Lung (tissue), 12 donors: ENCODE results near the gene LRRC56. TPM values are rescaled to one million over a fixed set of nuclear protein-coding genes. Genes with fewer than 3 reads are reported as not detected.

Experiments
- ATAC-seq: fragments of 200-7000 bp; cut with Tn5 transposase; one replicate; pipeline ENCODE4 v1.9.1; 2020; ENCODE audit warnings: moderate number of reproducible peaks; ENCODE audit not compliant: insufficient read depth, low FRiP score
- DNase-seq, 3 donors: peaks; one replicate each; pipeline ENCODE4 v3.0.0-alpha.2; 2013 to 2017
- H3K27ac ChIP-seq, 2 donors: one replicate each; pipeline ENCODE4 v1.5.1; 2013; ENCODE audit warnings: mild to moderate bottlenecking in 2 of 2, moderate library complexity in 2 of 2, control low read depth in 1 of 2, inconsistent platforms in 1 of 2, low read depth in 1 of 2, low read length in 1 of 2
- H3K27me3 ChIP-seq, 3 donors: one replicate each; pipeline ENCODE4 v1.5.1; 2013; ENCODE audit warnings: low read length in 2 of 3; ENCODE audit not compliant: control insufficient read depth in 3 of 3, insufficient read depth in 3 of 3
- H3K36me3 ChIP-seq, 4 donors: one replicate each; pipeline ENCODE4 v1.5.1; 2013; ENCODE audit warnings: low read length in 4 of 4, mild to moderate bottlenecking in 1 of 4, moderate library complexity in 1 of 4; ENCODE audit not compliant: control insufficient read depth in 4 of 4, insufficient read depth in 4 of 4
- H3K4me1 ChIP-seq, 5 donors: one replicate each; pipeline ENCODE4 v1.5.1; 2013; ENCODE audit warnings: low read length in 5 of 5, mild to moderate bottlenecking in 2 of 5, moderate library complexity in 1 of 5; ENCODE audit not compliant: control insufficient read depth in 5 of 5, insufficient read depth in 5 of 5
- H3K4me3 ChIP-seq: one replicate; pipeline ENCODE4 v1.5.1; 2013; ENCODE audit warnings: mild to moderate bottlenecking, control low read depth, moderate library complexity
- H3K9ac ChIP-seq, 2 donors: one replicate each; pipeline ENCODE4 v1.5.1; 2013; ENCODE audit warnings: low read length in 2 of 2, control low read depth in 1 of 2; ENCODE audit not compliant: insufficient read depth in 1 of 2
- H3K9me3 ChIP-seq, 4 donors: one replicate each; pipeline ENCODE4 v1.5.1; 2013; ENCODE audit warnings: low read length in 3 of 4, mild to moderate bottlenecking in 1 of 4, moderate library complexity in 1 of 4; ENCODE audit not compliant: control insufficient read depth in 4 of 4, insufficient read depth in 3 of 4
- WGBS, 2 donors: extraction: QIAGEN DNeasy Blood & Tissue Kit; methylation state at CpG; one replicate each; pipeline ENCODE4 v1.1.7; 2013; 5-methylcytosine and 5-hydroxymethylcytosine counted together
- polyA plus RNA-seq, 2 donors: library from polyadenylated mRNA; stranded (reverse); fragments of 200-250 nt; gene quantifications; one replicate each; pipeline ENCODE4 v1.2.1, GENCODE V29; 2013
- total RNA-seq, 2 donors: library from RNA; depleted of rRNA in 1 of 2; stranded (reverse); fragments of >200 nt in 1 of 2; gene quantifications; one replicate each; pipeline ENCODE4 v1.2.1, GENCODE V29; 2014 to 2021
- TF ChIP-seq, protein P1 (sequence below): IDR thresholded peaks from 2 replicates; pipeline ENCODE4 v1.5.1; 2012; ENCODE audit warnings: mild to moderate bottlenecking; ENCODE audit errors: control extremely low read depth, extremely low read depth
- donor health status: control.
- donor health status: control.
- donor health status: Bipolar disorder and iron deficiency.
- donor health status: healthy.
- donor health status: DM: yes; HTN: yes; CAD: no.

The LRRC56 gene
- total and polyA plus RNA-seq, 4 donors: 3.4 to 11.7 (median 4.7) TPM

DNA sequence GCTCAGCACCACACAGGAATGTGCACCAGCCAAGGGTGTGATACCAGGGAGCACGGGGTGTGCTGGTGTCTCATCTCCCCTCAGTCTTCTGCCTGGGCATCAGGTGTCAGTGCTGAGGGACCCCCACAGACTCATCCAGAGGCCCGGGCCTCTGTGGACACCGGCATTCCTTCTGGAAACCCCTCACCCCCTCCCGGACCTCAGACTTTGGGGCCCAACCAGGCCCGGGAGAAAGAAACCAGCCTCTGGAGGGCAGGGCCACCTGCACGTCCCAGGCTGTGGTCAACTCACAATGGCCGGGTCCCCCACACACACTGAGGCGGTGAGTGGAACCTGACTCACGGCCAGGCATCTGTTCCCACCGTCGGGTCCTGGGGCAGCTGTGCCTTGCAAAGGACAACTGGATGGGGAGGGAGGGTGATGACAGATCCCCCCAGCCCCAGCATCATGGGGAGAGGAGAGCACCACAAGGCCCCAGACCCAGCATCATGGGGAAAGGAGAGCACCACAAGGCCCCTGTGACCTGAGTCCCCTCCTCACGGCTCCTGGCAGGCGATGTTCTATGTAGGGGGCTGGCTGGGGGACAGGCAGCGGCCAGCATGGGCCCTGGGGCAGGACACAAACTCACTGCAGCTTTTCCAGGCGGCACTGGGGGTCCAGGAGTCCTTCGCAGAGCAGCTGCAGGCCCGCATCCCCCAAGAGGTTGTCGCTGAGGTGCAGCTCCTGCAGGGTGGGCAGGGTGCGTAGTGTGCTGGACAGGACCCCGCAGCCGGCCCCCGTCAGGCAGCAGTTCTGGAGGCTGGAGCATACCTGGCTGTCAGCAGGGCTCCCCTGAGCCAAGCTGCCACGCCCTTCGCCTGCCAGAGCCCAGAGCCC, 37.9 kb upstream of the LRRC56 start:
- H3K27ac ChIP-seq: no peak overlapping the region
- 94 to 97% methylated on average over 24 of the region's 24 CpGs for WGBS, 2 donors
- TF ChIP-seq, protein P1, sequence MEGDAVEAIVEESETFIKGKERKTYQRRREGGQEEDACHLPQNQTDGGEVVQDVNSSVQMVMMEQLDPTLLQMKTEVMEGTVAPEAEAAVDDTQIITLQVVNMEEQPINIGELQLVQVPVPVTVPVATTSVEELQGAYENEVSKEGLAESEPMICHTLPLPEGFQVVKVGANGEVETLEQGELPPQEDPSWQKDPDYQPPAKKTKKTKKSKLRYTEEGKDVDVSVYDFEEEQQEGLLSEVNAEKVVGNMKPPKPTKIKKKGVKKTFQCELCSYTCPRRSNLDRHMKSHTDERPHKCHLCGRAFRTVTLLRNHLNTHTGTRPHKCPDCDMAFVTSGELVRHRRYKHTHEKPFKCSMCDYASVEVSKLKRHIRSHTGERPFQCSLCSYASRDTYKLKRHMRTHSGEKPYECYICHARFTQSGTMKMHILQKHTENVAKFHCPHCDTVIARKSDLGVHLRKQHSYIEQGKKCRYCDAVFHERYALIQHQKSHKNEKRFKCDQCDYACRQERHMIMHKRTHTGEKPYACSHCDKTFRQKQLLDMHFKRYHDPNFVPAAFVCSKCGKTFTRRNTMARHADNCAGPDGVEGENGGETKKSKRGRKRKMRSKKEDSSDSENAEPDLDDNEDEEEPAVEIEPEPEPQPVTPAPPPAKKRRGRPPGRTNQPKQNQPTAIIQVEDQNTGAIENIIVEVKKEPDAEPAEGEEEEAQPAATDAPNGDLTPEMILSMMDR: no peak
- H3K9me3 ChIP-seq: no peaks in the 10 kb centered on the region
- no peak overlapping the region for H3K9ac ChIP-seq
- ATAC-seq: no peak
- no peaks in the 10 kb centered on the region for H3K27me3 ChIP-seq
- peaks cover 6 to 68% (median 38%) of the 10 kb centered on the region in 4 donors for H3K36me3 ChIP-seq
- H3K4me1 ChIP-seq: peaks cover 0 to 11% (median 0%) of the 10 kb centered on the region in 5 donors
- no peak for DNase-seq
- H3K4me3 ChIP-seq: no peak overlapping the region

DNA sequence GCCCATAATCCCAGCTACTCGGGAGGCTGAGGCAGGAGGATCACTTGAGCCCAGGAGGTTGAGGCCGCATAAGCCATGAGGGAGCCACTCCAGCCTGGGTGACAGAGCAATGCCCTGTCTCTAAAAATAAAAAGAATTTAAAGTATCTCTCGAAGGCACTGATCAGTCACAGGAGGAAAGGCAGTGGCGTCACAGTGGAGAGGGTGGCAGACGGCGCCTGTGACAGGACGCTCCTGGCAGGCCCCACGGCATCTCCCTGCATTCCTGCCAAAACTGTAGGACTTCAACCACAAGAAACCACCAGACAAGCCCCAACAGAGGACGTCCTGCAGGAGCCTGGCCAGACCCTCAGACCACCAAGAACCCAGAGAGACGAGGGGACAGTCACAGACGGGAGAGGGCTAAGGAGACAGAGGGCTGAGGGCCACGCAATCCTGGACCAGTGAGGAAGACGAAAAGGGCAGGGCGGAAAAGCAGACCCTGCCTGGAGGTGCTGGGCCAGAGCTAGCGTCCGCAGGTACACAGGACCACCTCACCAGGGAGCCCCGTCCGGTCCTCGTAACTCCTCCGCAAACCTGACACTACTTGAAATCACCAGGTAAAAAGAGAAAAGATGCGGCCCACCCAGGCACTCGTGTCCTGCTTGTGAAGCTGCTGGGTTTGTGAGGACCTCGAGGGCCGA, 36.2 kb upstream of the LRRC56 start:
- Histone ChIP-seq H3K9me3 (no peaks in the 10 kb centered on the region), H3K9ac (no peak overlapping the region), H3K27ac (peak overlapping the region in 1 of 2 donors; percentile 15), H3K36me3 (peaks cover 6 to 55% (median 34%) of the 10 kb centered on the region in 4 donors), H3K4me3 (no peak overlapping the region), H3K27me3 (no peaks in the 10 kb centered on the region), H3K4me1 (peaks cover 0 to 26% (median 5%) of the 10 kb centered on the region in 5 donors)
- TF ChIP-seq, protein P1: no peak
- DNase-seq (no peak), ATAC-seq (no peak)
- WGBS, 2 donors: 95% methylated on average over 24 of the region's 24 CpGs

DNA sequence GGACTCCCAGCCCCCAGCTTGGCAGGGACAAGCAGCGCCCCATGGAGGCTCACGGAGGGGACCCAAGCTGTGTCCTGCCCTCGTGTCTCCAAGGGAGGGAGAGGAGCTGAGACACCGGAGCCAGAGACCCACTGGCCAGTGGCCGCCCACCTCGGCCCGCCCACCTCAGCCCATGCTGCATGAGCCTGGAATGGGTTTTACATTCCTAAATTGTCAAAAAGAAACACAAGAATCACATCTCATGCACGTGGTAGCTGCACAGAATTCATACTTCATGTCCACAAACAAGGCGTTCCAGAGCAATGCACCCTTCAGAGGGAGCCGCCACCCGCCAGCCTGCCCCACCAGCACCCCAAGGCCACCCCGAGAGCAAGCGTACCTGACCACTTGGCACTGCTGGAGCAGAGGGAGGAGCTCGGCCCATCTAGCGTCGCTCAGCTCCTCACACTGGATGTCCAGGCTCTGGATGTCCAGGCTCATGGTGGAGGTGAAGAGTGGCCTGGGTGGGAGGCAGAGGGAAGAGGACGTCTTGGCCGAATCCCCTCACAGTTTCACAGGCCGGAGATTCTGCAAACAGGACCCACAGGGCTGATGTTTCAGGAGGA, 35.5 kb upstream of the LRRC56 start:
- Histone ChIP-seq H3K36me3 (peaks cover 4 to 53% (median 33%) of the 10 kb centered on the region in 4 donors), H3K27me3 (no peaks in the 10 kb centered on the region), H3K9me3 (no peaks in the 10 kb centered on the region), H3K4me1 (peaks cover 0 to 28% (median 5%) of the 10 kb centered on the region in 5 donors), H3K9ac (no peak overlapping the region), H3K27ac (peak overlapping the region in 1 of 2 donors; percentile 30), H3K4me3 (no peak overlapping the region)
- TF ChIP-seq, protein P1: no peak
- ATAC-seq (no peak), DNase-seq (no peak)
- WGBS, 2 donors: 80 to 87% methylated on average over 19 of the region's 19 CpGs
